ENCODE data around the gene ZDHHC21.

The ZDHHC21 gene, protein sequence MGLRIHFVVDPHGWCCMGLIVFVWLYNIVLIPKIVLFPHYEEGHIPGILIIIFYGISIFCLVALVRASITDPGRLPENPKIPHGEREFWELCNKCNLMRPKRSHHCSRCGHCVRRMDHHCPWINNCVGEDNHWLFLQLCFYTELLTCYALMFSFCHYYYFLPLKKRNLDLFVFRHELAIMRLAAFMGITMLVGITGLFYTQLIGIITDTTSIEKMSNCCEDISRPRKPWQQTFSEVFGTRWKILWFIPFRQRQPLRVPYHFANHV
- 28.9 to 64.4 (median 37.3) reads per million in 3 experiments for total RNA-seq

DNA sequence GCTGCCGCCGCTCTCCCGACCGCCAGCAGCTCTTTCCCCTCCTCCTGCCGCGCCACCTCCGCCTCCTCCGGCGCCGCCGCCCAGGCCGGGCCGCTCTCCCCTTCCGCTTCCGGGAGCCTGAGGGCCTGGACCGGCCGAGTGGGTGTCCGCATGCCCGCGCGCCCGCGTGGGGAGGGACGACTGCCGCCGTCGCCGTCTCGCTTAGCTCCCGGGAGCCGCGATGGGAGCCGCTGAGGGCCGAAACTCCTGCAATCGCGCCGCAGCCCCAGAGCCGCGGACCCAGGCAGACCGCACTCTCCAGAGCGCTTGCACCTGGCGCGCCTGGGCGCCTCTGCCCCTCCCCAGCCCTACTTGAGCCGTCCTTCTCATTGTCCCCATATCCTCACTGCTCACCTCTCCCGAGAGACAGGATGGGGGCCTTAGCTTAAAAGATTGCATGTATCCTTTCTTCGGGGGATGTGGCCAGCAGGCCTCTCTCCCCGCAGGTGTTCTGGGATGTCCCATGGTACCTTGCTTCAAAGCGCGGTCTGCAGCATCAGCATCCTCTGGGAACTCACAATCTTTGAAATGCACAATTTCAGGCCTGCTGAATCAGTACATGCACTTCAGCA lies at the start of gene ZDHHC21:
TSS of gene ZDHHC21 (minus strand) at position 182 of the 611 bp plus-strand sequence. CDS start 19,092 bp downstream, outside the sequence.
- DNase-seq, result peak; percentile 40

GRCh38 chr9:14741369-14741768 lies 48.1 kb upstream of the ZDHHC21 start:
- DNase-seq, result no peak

GRCh38 chr9:14733133-14733532 lies 39.9 kb upstream of the ZDHHC21 start:
- DNase-seq, result no peak

- no peak for DNase-seq
Observed at GRCh38 chr9:14731294-14731981, 38.2 kb upstream of the ZDHHC21 start.

DNA sequence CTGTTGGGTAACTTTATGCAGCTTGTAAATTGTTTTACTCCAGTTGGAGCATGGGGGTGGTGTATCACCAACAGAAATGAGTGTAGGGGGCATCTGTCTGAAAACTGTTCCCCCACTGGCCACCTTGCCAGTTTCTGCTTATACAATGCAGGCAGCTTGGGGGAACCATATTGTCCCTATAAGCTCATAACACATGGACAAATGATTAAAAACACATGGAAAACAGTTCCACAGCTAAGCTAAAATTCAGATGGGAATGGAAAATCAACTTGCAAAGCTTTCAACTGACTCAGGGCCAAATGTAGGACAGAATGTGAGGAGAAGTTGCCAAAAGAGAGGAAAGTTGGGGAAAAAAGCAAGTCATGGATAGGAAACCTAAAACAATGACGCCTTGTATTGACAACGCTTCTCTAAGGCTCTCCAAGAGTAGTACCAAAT lies 37.2 kb upstream of the ZDHHC21 start:
- DNase-seq, result no peak

- DNase-seq, result no peak
Observed at GRCh38 chr9:14723301-14723700, 30.1 kb upstream of the ZDHHC21 start.

DNA sequence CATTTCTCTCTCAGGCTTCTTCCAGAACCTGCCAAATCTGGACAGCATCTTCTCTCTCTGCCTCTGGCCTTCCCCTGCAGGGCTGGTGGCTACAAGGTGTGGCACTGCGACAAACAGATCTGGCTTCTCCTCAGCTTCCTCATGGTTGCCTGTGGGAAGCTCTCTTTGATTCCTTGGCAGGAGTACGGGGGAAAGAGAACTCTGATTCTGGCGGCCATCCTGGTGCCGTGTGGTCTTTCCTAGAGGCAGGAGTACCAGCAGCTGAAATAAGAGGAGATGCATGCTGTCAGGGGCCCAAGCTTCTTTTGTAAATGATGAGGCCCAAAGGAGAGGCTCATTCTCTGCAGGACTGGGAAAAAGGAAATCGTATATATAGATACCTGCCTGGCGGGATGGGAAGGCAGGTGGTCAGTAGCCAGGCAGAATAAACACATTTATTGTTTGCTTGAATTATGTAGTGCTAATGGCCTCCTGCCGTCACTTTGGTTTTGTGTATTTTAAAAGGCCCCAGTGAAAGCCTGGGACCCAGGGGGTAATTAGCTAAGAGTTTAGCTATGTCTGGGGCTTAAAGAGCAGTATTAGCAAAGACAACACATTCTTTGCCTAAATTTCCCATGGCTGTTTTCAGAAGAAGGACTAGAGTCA lies 29.3 kb upstream of the ZDHHC21 start, which contains the start of gene CER1:
TSS of gene CER1 (minus strand) at position 343 of the 645 bp plus-strand sequence. CDS start at position 282, 61 bp downstream.
- no peak for DNase-seq

GRCh38 chr9:14719231-14719923 lies 26.1 kb upstream of the ZDHHC21 start:
- no peak for DNase-seq

GRCh38 chr9:14715102-14715501 lies 21.9 kb upstream of the ZDHHC21 start:
- no peak for DNase-seq

DNA sequence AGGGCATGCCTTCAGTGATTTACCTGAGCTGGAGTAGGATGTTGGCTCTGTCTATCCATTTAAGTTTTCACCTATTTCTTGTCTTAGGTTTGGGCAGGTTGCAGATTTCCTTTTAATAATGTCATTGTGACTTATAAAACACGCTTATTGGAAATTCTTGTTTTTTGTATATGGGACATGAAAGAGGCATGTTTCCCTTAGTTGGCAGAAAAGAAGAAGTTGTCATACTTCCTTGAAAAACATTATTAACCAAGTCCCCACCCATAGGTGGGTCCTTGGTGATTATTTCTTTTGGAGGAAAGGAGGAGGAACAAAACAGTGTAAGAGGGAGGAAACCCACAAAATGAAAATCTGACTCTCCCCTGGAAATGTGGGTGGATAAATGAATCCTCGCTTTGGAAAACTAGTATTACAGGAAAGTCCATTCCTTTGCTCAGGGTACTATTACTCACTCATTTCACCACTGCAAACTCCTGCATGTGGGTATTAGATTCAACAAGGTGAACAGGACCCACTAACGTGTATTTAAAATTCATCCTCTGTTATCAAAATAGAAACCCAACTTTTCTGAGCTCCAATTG lies 20.0 kb upstream of the ZDHHC21 start:
- DNase-seq, result no peak

GRCh38 chr9:14710804-14711203 lies 17.6 kb upstream of the ZDHHC21 start:
- DNase-seq, result no peak

GRCh38 chr9:14706530-14707140 lies 13.4 kb upstream of the ZDHHC21 start:
- DNase-seq, result no peak

DNA sequence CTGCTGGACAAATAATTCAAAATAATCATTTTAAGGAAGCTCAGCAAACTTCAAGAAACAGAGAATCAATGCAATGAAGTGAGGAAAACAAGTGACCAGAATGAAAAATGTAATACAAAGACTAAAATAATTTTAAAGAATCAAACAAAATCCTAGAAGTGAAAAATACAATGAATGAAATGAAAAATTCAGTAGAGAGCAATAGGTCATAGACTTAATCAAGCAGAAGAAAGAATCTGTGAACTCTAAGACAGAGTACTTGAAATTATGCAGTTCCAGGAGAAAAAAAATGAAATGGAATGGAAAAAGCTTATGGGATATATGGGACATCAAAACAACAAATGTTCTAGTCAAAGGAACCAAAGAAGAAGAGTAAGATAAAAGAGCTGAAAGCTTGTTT lies 11.8 kb upstream of the ZDHHC21 start:
- no peak for DNase-seq

DNA sequence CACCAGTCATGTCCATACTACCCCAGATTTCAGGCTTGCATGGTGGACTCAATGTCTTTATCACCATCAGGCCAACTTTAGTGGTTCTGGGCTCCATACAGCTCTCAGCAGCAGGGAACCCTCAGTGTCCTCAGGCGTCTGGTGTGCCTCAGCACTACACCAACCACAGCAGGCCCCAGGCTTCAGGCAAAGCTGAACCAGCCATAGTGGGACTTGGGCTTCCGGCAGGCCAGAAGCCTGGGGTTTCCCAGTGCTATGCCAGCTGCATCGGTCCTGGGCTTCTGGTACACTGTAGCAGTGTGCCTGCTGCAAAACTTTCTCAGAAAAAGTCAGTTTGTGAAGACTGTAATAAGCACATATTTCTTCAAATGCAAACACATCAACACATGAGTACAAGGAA lies 11.0 kb upstream of the ZDHHC21 start:
- DNase-seq, result no peak

DNA sequence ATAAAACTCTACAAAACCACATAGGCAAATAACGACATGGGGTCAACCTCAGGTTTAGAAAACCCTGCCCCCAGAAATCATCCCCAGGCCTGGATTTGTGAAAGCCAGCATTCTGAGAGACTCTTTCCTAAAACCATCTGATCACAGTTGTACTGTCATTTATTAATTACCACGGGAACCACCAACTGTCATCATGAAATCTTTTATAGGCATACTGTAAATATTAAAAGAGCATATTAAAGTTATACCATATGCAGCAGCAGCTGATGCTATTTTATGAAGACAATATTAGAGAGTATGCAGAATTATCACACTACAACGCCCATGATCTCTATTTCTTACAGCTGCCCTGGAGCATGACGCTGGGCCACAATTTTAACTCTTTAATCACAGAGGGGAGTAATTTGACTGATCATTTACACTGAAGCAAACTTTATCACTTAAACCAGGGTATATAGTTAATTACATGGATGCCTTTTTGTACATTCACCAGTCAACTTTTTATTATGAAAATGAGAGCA lies 9.0 kb upstream of the ZDHHC21 start:
- DNase-seq, result no peak

GRCh38 chr9:14692470-14693250 lies 572 bp downstream of the ZDHHC21 start:
- no peak for DNase-seq

GRCh38 chr9:14690948-14691730 lies 2.1 kb downstream of the ZDHHC21 start:
- DNase-seq, result no peak

GRCh38 chr9:14687042-14687719 lies 6.1 kb downstream of the ZDHHC21 start:
- no peak for DNase-seq

DNA sequence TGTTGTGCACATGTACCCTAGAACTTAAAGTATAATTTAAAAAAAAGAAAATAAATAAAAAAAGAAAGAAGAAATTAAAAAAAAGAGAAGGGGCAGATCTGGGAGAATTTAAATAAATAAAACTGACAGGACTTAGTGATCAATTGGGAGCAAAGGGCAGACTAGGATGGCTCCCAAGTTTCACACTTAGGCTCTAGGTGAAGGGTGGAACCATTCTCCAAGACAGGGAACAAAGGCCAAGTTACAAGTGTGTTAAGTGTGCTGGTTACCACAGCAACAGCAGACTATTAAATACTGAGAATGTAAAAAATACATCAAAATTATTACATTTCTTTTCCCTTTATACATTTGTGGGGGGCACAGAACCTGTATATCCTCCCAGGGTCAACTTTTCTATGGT lies 7.1 kb downstream of the ZDHHC21 start:
- DNase-seq, result no peak

Data from central memory CD4-positive, alpha-beta T cell (primary cell).